MM.1S (cell line): ENCODE results near the gene RARB.

ENCODE experiments used
- DNase-seq: peaks from one replicate; pipeline ENCODE4 v3.0.0-alpha.2; 2015
- H2AFZ ChIP-seq: fragments of 300-600 bp; sonication (generic); 2 replicates; pipeline ENCODE4 v1.6.0; 2016; ENCODE audit warnings: antibody characterized with exemption, low read length
- H3F3A ChIP-seq: fragments of 300-600 bp; sonication (generic); 2 replicates; pipeline ENCODE4 v1.6.1; 2016; ENCODE audit warnings: mild to moderate bottlenecking, antibody characterized with exemption, low read length, moderate library complexity, mixed read lengths; ENCODE audit not compliant: insufficient read depth
- H3K27ac ChIP-seq: fragments of 300-600 bp; sonication (generic); 2 replicates; pipeline ENCODE4 v1.5.1; 2016; ENCODE audit warnings: mild to moderate bottlenecking, low read length
- H3K27me3 ChIP-seq: fragments of 300-600 bp; sonication (generic); replicated peaks from 2 replicates; pipeline ENCODE4 v1.6.0; 2016; ENCODE audit warnings: low read length; ENCODE audit not compliant: insufficient read depth
- H3K36me3 ChIP-seq: fragments of 300-600 bp; sonication (generic); replicated peaks from 2 replicates; pipeline ENCODE4 v1.6.1; 2016; ENCODE audit warnings: mild to moderate bottlenecking, low read length, mixed read lengths; ENCODE audit not compliant: insufficient read depth
- H3K4me1 ChIP-seq: fragments of 300-600 bp; sonication (generic); 2 replicates; pipeline ENCODE4 v1.6.1; 2016; ENCODE audit warnings: low read length, mixed read lengths
- H3K4me2 ChIP-seq: fragments of 300-600 bp; sonication (generic); 2 replicates; pipeline ENCODE4 v1.6.0; 2016; ENCODE audit warnings: low read depth, low read length
- H3K4me3 ChIP-seq: fragments of 300-600 bp; sonication (generic); 2 replicates; pipeline ENCODE4 v1.5.1; 2016; ENCODE audit warnings: low read length, mixed read lengths
- H3K79me2 ChIP-seq: fragments of 300-600 bp; sonication (generic); 2 replicates; pipeline ENCODE4 v1.6.1; 2016; ENCODE audit warnings: mixed run types, low read length, mixed read lengths
- H3K9ac ChIP-seq: fragments of 300-600 bp; sonication (generic); 2 replicates; pipeline ENCODE4 v1.6.1; 2016; ENCODE audit warnings: low read length, mixed read lengths
- H3K9me2 ChIP-seq: fragments of 300-600 bp; sonication (generic); replicated peaks from 2 replicates; pipeline ENCODE4 v1.6.1; 2016; ENCODE audit warnings: mild to moderate bottlenecking, low read length, mixed read lengths; ENCODE audit not compliant: insufficient read depth
- H3K9me3 ChIP-seq: fragments of 300-600 bp; sonication (generic); replicated peaks from 2 replicates; pipeline ENCODE4 v1.6.1; 2016; ENCODE audit warnings: mild to moderate bottlenecking, low read length, mixed read lengths; ENCODE audit not compliant: insufficient read depth
- H4K20me1 ChIP-seq: fragments of 300-600 bp; sonication (generic); 2 replicates; pipeline ENCODE4 v1.6.1; 2016; ENCODE audit warnings: mild to moderate bottlenecking, low read length, moderate library complexity, mixed read lengths; ENCODE audit not compliant: insufficient read depth
- EZH2 ChIP-seq: fragments of 300-600 bp; sonication (generic); optimal IDR thresholded peaks from 2 replicates; pipeline ENCODE3; 2017; ENCODE audit warnings: low read depth, mild to moderate bottlenecking, antibody characterized with exemption, low read length, mixed read lengths
- EZH2phosphoT487 ChIP-seq: fragments of 300-600 bp; sonication (generic); IDR thresholded peaks from 2 replicates; pipeline ENCODE4 v1.6.1; 2018; ENCODE audit warnings: antibody characterized with exemption, low read length
- TF ChIP-seq, protein P1 (sequence below): fragments of 300-600 bp; sonication (generic); IDR thresholded peaks from 2 replicates; pipeline ENCODE4 v1.5.1; 2016; ENCODE audit warnings: antibody characterized with exemption, low read length, mixed read lengths

The RARB gene

DNA sequence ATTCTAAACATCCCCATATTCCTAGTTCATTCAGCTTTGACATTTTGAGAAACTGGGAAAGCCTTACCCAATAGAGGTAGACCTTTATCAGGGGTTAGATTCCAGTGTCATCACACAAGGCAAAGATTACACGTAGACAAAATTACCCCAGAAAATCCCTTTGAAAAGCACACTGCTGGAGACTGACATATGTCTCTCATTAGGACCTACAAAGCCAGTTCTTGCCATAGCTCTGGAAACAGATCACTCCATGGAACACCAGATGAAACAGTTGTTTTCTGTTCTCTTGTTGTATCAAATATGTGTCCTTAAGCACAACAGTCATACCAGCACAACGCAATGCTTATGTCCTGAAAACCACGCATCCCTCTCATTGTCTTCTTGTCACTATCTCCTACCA lies 44.7 kb downstream of the RARB start:
- H3K27ac ChIP-seq: no peak overlapping the region
- no peak overlapping the region for H3K4me2 ChIP-seq
- DNase-seq: no peak
- no peaks in the 10 kb centered on the region for H3K4me1 ChIP-seq
- no peaks in the 10 kb centered on the region for H3K9me3 ChIP-seq
- H3K9ac ChIP-seq: no peak overlapping the region
- no peaks in the 10 kb centered on the region for H3K36me3 ChIP-seq
- H3K27me3 ChIP-seq: no peaks in the 10 kb centered on the region
- H2AFZ ChIP-seq: no peak overlapping the region
- H3F3A ChIP-seq: no peaks in the 10 kb centered on the region
- H3K79me2 ChIP-seq: no peaks in the 10 kb centered on the region
- H3K4me3 ChIP-seq: no peak overlapping the region
- no peaks in the 10 kb centered on the region for H3K9me2 ChIP-seq
- H4K20me1 ChIP-seq: no peaks in the 10 kb centered on the region
- TF ChIP-seq EZH2phosphoT487 (no peak), EZH2 (no peak)
- TF ChIP-seq, protein P1, sequence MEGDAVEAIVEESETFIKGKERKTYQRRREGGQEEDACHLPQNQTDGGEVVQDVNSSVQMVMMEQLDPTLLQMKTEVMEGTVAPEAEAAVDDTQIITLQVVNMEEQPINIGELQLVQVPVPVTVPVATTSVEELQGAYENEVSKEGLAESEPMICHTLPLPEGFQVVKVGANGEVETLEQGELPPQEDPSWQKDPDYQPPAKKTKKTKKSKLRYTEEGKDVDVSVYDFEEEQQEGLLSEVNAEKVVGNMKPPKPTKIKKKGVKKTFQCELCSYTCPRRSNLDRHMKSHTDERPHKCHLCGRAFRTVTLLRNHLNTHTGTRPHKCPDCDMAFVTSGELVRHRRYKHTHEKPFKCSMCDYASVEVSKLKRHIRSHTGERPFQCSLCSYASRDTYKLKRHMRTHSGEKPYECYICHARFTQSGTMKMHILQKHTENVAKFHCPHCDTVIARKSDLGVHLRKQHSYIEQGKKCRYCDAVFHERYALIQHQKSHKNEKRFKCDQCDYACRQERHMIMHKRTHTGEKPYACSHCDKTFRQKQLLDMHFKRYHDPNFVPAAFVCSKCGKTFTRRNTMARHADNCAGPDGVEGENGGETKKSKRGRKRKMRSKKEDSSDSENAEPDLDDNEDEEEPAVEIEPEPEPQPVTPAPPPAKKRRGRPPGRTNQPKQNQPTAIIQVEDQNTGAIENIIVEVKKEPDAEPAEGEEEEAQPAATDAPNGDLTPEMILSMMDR: no peak

- Histone ChIP-seq H3K9me2 (no peaks in the 10 kb centered on the region), H3K79me2 (no peaks in the 10 kb centered on the region), H3K4me2 (no peak overlapping the region), H4K20me1 (no peaks in the 10 kb centered on the region), H2AFZ (no peak overlapping the region), H3K4me1 (no peaks in the 10 kb centered on the region), H3K9me3 (no peaks in the 10 kb centered on the region), H3K4me3 (no peak overlapping the region), H3F3A (no peaks in the 10 kb centered on the region), H3K36me3 (no peaks in the 10 kb centered on the region), H3K27ac (no peak overlapping the region), H3K27me3 (no peaks in the 10 kb centered on the region), H3K9ac (no peak overlapping the region)
- DNase-seq: no peak
- TF ChIP-seq, protein P1: no peak
- no peak for TF ChIP-seq EZH2phosphoT487
- TF ChIP-seq EZH2: no peak
These were observed 45.2 kb downstream of the RARB start for GRCh38 chr3:25473246-25473645.

DNA sequence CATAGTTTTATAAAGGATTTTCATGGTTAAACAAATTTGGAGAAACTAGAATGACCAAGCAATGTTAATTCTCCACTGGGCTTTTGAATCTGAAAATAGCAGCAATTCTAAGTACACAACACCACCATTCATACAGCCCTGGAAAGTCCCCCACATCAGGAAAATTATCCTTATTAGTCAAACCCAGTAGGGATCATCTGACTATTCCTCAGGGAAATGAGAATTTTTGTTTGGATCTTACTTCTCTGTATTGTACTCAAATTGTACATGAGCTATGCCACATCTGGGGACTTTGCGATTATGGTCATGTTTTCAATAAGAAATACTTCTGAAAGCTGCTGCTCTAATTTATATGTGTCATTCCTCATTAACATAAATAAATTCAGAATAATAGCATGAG lies 46.0 kb downstream of the RARB start:
- H4K20me1 ChIP-seq: no peaks in the 10 kb centered on the region
- H3K9ac ChIP-seq: no peak overlapping the region
- H3K4me3 ChIP-seq: no peak overlapping the region
- H3K36me3 ChIP-seq: no peaks in the 10 kb centered on the region
- no peaks in the 10 kb centered on the region for H3F3A ChIP-seq
- TF ChIP-seq, protein P1: no peak
- TF ChIP-seq EZH2 (no peak), EZH2phosphoT487 (no peak)
- H3K4me1 ChIP-seq: no peaks in the 10 kb centered on the region
- no peak for DNase-seq
- no peaks in the 10 kb centered on the region for H3K9me3 ChIP-seq
- no peak overlapping the region for H3K27ac ChIP-seq
- H3K4me2 ChIP-seq: no peak overlapping the region
- H3K9me2 ChIP-seq: no peaks in the 10 kb centered on the region
- H2AFZ ChIP-seq: no peak overlapping the region
- no peaks in the 10 kb centered on the region for H3K27me3 ChIP-seq
- no peaks in the 10 kb centered on the region for H3K79me2 ChIP-seq
